ENCODE results near the gene CA10.

DNA sequence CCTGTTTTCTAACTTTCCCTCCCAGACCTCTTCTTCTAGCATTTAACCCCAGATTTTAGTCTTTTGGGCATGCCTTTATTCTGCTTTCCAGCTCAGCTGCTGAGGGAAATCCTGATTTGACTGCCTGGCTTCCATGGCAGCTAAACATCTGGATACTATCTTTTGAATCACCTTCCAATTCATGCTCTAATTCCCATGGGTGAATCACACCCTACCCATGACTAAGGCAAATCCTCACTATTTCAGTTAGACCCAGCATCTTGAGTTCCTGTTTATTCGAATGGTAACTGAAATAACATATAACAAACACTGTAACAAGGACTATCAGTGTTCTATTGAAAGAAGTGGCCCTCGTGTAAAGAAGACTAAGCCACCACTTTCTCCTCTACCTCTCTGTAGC is 29.8 kb downstream of the CA10 start:
- no peak for TF ChIP-seq POLR2A (conservative IDR thresholded peaks at IDR 0.05)
- TF ChIP-seq CHD1 (IDR thresholded peaks at IDR 0.05; ENCODE audit: low read length), result no peak
- TF ChIP-seq CTCF (IDR thresholded peaks at IDR 0.05 in 2 of 3, conservative IDR thresholded peaks at IDR 0.05 in 1 of 3; ENCODE audit: insufficient read depth in 2 of 3, low read depth in 1 of 3, low read length in 3 of 3), result no peak
- TF ChIP-seq NCOA4 (IDR thresholded peaks at IDR 0.05; ENCODE audit: partially characterized antibody), result no peak
- no peak for TF ChIP-seq EHMT2 (IDR thresholded peaks at IDR 0.05)
- TF ChIP-seq MAFK (IDR thresholded peaks at IDR 0.05; ENCODE audit: low read length), result no peak

Data from K562 (cell line).